ENCODE measurements around the gene UNC79.

UNC79 gene

GRCh38 chr14:93720981-93721483 lies 290.3 kb downstream of the UNC79 start:
- in situ Hi-C loops (cut with HindIII; ENCODE audit: low pct_unique_long_range_greater_than_20kb, low sequenced_read_pairs): no loop called here
- DNase-seq (ENCODE audit: low read depth in 1 of 2, low spot score in 1 of 2): no peak

DNA sequence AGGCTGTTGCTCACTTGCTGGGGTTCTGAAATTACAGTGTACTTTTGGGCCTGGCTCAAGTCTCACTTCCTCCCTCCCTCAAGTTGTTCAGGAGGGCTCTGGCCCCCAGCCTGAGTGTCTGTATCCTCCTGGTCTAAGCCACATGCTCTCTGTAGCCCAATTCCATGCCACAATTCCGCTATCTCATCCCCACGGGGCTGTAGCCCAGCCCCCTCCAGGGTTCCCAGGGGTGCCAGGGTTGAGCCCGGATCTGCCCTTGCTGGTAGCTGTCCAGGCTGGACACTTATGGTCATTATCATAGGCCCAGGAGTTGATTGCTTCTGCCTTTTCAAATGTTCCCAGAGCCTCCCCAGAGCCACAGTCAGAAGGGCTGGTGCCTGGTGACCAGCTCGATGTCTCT lies 292.3 kb downstream of the UNC79 start:
- TF ChIP-seq JUND (IDR thresholded peaks at IDR 0.05; ENCODE audit: low read depth): no peak
- in situ Hi-C loops (cut with HindIII; ENCODE audit: low pct_unique_long_range_greater_than_20kb, low sequenced_read_pairs): no loop called here
- no peak for DNase-seq (ENCODE audit: low read depth in 1 of 2, low spot score in 1 of 2)

More at GRCh38 chr14:93720981-93721483, 290.3 kb downstream of the UNC79 start:
- TF ChIP-seq JUND (IDR thresholded peaks at IDR 0.05; ENCODE audit: low read depth): no peak

DNA sequence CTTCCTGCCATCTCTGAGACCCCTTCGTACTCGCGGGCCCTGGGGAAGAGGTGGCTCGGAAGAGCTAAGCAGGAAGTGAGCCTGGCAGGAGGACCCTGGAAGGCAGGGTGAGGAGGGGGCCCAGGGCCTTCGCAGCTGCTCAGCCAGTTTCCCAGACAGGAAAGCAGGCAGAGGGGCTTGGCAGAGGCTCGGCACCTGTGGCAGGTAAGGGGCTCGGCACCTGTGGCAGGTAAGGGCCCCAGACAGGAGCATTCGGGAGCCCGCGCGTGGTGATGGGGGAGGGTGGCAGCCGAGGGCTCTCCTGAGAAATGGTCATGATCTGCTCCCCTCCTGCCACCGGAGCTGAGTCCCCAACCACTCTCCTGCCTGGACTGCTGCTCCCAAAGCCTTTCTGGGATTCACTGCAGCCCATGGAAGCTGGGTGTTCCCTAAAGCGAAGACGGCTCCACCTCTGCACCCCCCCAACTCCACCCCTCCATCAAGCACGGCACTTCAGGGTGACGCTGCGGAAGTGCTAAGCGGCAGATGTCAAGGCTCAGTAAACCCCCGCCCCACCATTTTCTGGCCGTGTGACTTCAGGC lies 294.4 kb downstream of the UNC79 start:
- TF ChIP-seq JUND (IDR thresholded peaks at IDR 0.05; ENCODE audit: low read depth): no peak
- in situ Hi-C loops (cut with HindIII; ENCODE audit: low pct_unique_long_range_greater_than_20kb, low sequenced_read_pairs): no loop called here
- DNase-seq (ENCODE audit: low read depth in 1 of 2, low spot score in 1 of 2): no peak

DNA sequence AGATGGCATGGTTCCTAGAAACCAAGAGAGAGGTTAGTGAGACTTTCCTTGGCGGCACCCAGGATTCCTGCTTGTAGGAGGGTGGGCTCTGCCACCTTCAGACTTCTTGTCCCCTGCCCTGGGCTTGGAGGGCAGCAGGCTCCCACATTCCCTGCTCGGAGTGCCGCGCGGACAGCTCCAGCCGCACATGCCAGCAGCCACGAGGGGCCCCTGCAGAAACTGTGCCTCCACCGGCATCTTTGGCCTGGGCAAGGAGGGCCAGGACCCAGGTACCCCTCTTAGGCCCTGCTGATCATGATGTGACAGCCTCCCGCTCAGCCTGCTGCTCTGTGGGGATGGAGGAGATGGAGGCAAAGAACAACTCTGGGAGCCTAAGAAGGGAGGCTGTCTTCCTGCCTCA lies 295.3 kb downstream of the UNC79 start:
- DNase-seq (ENCODE audit: low read depth in 1 of 2, low spot score in 1 of 2): no peak
- no peak for TF ChIP-seq JUND (IDR thresholded peaks at IDR 0.05; ENCODE audit: low read depth)
- in situ Hi-C loops (cut with HindIII; ENCODE audit: low pct_unique_long_range_greater_than_20kb, low sequenced_read_pairs): no loop called here

DNA sequence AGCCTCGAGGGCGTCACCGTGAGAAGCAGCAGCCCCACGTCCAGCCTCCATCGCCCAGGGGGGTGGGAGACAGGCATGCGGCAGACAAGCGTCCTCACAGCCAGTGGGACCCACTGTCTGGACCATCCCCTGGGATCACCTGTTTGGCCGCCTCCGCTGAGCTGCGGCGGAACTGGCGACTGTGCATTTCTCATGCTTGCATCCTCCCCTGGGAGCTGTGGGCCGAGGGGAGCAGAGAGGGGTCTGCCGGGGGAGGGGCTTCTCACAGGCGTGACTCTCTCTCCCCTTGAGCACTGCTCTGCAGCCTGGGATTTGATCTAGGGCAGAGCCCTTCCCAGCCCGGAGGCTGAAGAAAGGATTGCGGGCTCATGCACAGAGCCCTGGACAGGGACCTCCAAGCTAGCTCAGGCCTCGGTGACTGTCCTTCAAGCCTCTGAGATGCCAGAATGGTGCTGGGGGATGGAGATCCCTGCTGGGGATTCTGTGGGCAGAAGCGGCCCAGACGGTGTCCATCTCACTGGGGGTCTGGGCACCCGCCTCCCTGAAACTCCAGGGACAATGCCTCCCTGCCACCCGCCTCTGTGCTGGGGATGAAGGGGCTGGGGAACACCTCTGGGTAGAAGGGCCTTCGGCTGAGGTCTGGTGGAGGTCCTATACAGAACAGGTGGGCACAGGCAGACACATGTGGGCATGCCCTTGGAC lies 296.5 kb downstream of the UNC79 start:
- in situ Hi-C loops (cut with HindIII; ENCODE audit: low pct_unique_long_range_greater_than_20kb, low sequenced_read_pairs): no loop called here
- TF ChIP-seq JUND (IDR thresholded peaks at IDR 0.05; ENCODE audit: low read depth): no peak
- DNase-seq (ENCODE audit: low read depth in 1 of 2, low spot score in 1 of 2): no peak

- TF ChIP-seq JUND (IDR thresholded peaks at IDR 0.05; ENCODE audit: low read depth): no peak
- in situ Hi-C loops (cut with HindIII; ENCODE audit: low pct_unique_long_range_greater_than_20kb, low sequenced_read_pairs): no loop called here
These were observed 297.3 kb downstream of the UNC79 start for GRCh38 chr14:93727917-93728650.

GRCh38 chr14:93728651-93729016 lies 297.9 kb downstream of the UNC79 start:
- DNase-seq (ENCODE audit: low read depth in 1 of 2, low spot score in 1 of 2): no peak
- no peak for TF ChIP-seq JUND (IDR thresholded peaks at IDR 0.05; ENCODE audit: low read depth)
- in situ Hi-C loops (cut with HindIII; ENCODE audit: low pct_unique_long_range_greater_than_20kb, low sequenced_read_pairs): no loop called here

More at GRCh38 chr14:93727917-93728650, 297.3 kb downstream of the UNC79 start:
- DNase-seq (ENCODE audit: low read depth in 1 of 2, low spot score in 1 of 2): no peak

- in situ Hi-C loops (cut with HindIII; ENCODE audit: low pct_unique_long_range_greater_than_20kb, low sequenced_read_pairs): no loop called here
- no peak for TF ChIP-seq JUND (IDR thresholded peaks at IDR 0.05; ENCODE audit: low read depth)
These were observed 299.3 kb downstream of the UNC79 start for GRCh38 chr14:93729993-93730392.

DNA sequence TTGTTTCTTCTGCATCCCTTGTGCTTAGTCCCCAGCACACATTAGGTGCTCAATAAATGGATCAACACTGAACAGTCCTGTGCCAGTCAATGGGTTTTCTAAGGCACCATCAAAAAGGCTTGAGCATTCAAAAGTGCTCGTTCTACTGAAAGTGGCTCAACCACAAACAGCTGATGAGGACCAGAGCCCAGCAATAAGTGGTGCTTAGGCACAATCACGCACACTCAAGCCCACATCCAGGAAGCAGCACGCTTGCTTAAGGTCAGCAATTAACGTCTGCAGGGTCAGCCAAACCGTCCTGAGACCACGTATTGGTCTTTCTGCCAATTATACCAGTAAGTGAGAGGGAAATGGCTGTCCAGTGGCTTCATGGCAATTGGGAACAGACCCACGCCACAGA lies 301.0 kb downstream of the UNC79 start:
- no peak for TF ChIP-seq JUND (IDR thresholded peaks at IDR 0.05; ENCODE audit: low read depth)
- DNase-seq (ENCODE audit: low read depth in 1 of 2, low spot score in 1 of 2): no peak
- in situ Hi-C loops (cut with HindIII; ENCODE audit: low pct_unique_long_range_greater_than_20kb, low sequenced_read_pairs): no loop called here

More at GRCh38 chr14:93729993-93730392, 299.3 kb downstream of the UNC79 start:
- DNase-seq (ENCODE audit: low read depth in 1 of 2, low spot score in 1 of 2): no peak

- TF ChIP-seq JUND (IDR thresholded peaks at IDR 0.05; ENCODE audit: low read depth): no peak
- in situ Hi-C loops (cut with HindIII; ENCODE audit: low pct_unique_long_range_greater_than_20kb, low sequenced_read_pairs): no loop called here
These were observed 301.8 kb downstream of the UNC79 start for GRCh38 chr14:93732524-93732923.

DNA sequence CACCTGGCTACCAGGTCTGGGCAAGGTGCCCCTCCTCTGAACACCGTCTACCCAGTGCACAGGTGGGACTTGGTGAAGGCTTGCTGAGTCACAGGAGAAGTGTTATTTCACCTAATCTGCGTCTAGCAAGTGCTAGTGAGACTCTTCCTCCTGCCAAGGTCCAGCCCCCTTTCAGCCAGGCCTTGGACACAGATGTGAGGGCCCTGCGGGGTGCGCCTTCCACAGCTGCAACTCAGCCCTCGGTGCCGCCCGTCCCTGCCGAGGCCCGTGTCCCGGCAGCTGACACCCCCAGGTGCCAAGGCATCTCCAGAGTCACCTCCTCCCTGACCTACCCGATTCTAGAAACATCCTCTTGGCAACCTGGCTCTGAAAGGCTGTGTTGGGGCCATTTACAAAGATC lies 302.5 kb downstream of the UNC79 start:
- no peak for DNase-seq (ENCODE audit: low read depth in 1 of 2, low spot score in 1 of 2)
- no peak for TF ChIP-seq JUND (IDR thresholded peaks at IDR 0.05; ENCODE audit: low read depth)
- in situ Hi-C loops (cut with HindIII; ENCODE audit: low pct_unique_long_range_greater_than_20kb, low sequenced_read_pairs): no loop called here

More at GRCh38 chr14:93732524-93732923, 301.8 kb downstream of the UNC79 start:
- DNase-seq (ENCODE audit: low read depth in 1 of 2, low spot score in 1 of 2): no peak

DNA sequence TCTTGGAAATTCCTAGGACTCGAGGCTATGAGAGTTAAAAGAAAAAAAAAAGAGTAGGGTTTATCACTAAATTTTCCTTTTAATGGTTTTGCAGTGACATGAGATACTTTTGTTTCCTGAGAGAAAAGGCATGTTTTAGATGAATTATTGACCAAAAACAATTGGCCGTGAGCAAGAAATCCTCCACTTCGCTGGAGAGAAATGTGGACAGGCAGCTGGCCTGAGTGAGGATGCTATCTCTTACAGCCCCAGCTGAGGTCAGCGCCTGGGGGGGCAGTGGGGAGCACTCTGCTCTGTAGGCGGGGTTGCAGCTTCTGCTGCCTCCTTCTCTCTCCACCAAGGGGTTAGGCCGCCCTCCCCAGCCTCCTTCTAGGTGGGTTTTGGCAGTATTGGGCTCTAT lies 302.9 kb downstream of the UNC79 start:
- in situ Hi-C loops (cut with HindIII; ENCODE audit: low pct_unique_long_range_greater_than_20kb, low sequenced_read_pairs): no loop called here
- no peak for DNase-seq (ENCODE audit: low read depth in 1 of 2, low spot score in 1 of 2)
- TF ChIP-seq JUND (IDR thresholded peaks at IDR 0.05; ENCODE audit: low read depth): no peak

Data from T47D (cell line).